ENCODE data around the gene FRMD8. TPM values are rescaled to one million over a fixed set of nuclear protein-coding genes. Genes with fewer than 3 reads are reported as not detected.
A peak's percentile ranks its signal among the peaks of the same experiment; 100 is the strongest.

FRMD8 gene
- total RNA-seq, 6 experiments from 2014 or later, result 7.7 to 17.1 (median 14.3) TPM

DNA sequence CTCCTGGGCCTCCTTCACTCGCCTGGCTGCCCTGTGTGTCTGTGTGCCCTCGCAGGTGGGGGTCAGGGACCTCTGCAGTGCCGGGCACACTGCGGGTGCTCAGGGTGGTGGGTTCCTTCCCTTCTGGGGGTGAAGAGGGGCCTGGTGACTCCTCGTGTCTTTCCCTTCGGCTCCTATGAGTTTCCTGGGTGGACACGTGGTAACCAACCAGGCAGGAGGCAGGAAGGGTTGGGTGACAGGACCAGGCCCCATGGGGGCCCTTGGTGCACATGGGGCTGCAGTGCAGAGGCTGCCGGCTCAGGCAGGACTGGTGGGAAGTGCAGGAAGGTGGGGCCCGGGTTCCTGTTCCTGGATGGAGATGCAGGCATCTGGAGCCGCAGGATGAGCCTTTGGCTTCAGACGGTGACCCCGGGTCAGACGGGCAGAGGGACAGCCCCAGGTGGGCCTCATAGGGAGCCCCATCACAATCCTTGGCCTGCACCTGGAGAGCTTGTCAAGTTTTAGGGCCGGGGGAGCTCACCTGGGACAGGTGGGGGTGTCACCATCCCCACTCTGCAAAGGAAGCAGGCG is 9.6 kb downstream of the FRMD8 start:
- Histone ChIP-seq H3K4me3 (no peak overlapping the region), H3K27me3 (no peaks in the 10 kb centered on the region), H3K9me3 (no peaks in the 10 kb centered on the region), H3K27ac (no peak overlapping the region), H3K36me3 (peaks cover 0 to 14% (median 6%) of the 10 kb centered on the region in 4 donors), H3K4me1 (no peaks in the 10 kb centered on the region)
- no peak for ATAC-seq
- no peak for TF ChIP-seq POLR2A (IDR thresholded peaks at IDR 0.05)
- TF ChIP-seq, protein P1, sequence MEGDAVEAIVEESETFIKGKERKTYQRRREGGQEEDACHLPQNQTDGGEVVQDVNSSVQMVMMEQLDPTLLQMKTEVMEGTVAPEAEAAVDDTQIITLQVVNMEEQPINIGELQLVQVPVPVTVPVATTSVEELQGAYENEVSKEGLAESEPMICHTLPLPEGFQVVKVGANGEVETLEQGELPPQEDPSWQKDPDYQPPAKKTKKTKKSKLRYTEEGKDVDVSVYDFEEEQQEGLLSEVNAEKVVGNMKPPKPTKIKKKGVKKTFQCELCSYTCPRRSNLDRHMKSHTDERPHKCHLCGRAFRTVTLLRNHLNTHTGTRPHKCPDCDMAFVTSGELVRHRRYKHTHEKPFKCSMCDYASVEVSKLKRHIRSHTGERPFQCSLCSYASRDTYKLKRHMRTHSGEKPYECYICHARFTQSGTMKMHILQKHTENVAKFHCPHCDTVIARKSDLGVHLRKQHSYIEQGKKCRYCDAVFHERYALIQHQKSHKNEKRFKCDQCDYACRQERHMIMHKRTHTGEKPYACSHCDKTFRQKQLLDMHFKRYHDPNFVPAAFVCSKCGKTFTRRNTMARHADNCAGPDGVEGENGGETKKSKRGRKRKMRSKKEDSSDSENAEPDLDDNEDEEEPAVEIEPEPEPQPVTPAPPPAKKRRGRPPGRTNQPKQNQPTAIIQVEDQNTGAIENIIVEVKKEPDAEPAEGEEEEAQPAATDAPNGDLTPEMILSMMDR (IDR thresholded peaks at IDR 0.05), result no peak
- intact Hi-C loops (cut with DNase I), result no loop called here
- no CpG with 5 or more reads among the region's 15 CpGs for WGBS (ENCODE audit: insufficient coverage, low coverage, low lambda C conversion rate, missing lambda C conversion rate)
- peak in 1 of 3 donors; percentile 45 for DNase-seq

DNA sequence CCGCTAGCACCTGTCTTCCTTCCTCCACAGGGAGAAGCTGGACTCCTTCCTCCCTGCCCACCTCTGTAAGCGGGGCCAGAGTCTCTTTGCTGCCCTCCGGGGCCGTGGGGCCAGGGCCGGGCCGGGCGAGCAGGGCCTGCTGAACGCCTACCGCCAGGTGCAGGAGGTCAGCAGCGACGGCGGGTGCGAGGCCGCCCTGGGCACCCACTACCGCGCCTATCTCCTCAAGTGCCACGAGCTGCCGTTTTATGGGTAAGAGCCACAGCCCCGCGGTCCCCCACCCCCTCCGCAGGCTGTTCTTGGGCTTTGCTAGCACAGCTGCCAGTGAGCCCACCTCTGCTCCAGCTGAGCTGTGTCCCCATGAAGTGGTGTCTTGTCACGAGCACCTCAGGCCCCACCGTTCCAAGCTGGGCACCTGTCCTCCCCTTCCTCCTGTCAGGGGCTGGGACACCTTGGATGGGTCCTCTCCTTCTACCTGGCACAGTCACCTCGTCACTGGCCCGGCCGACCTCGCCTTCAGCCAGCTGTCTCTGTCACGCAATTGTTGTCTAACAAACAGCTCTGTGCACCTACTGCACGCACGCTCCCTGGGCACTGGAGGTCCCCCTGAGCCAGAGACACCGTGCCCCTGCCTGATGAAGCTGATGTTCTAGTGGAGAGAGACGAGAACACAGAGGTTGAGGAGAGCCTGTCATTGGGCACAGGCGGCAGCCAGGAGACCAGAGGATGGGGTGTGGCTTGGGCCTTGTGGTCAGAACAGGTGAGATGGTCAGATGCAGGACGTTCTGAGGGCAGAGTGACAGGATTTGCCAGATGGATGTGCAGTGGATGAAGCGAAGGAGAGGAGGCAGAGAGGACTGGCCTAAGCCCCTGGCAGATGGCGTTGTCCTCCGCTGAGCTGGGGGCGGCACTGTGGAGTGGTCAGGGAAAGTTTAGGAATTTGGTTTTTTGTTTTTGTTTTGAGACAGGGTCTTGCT is 10.6 kb downstream of the FRMD8 start:
- ATAC-seq, result no peak
- no peaks in the 10 kb centered on the region for H3K9me3 ChIP-seq

DNA sequence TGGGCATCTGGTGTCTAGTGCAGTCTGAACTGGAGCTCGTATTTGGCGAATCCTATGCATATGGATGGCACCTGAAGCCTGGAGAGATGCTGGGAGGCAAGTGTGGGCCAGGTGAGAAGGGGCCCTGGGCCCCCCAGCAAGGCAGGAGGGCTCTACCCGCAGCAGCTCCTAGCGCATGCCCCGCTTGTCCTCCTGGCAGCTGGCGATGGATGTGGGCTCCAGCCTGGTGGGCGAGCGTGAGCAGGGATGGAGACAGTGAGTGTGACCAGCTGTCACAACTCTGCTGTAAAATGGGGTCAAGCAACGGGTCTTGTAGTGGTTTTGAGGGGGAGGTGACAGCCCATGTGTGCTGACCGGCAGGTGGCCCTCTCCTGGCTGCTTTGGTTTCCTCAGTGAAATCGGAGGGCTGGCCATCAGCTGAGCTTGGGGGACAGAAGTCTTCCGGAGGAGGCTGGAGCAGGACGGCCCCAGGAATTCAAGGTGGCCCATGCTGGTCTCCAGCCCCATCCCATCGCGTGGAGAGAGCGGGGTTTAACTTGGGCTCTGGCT is 12.0 kb downstream of the FRMD8 start:
- ATAC-seq (no peak), DNase-seq (no peak)
- intact Hi-C loops (cut with DNase I), result no loop called here
- TF ChIP-seq, protein P1 (IDR thresholded peaks at IDR 0.05), result no peak
- no peak for TF ChIP-seq POLR2A (IDR thresholded peaks at IDR 0.05)
- WGBS (ENCODE audit: insufficient coverage, low coverage, low lambda C conversion rate, missing lambda C conversion rate), result 83% methylated on average over 6 of the region's 16 CpGs
- Histone ChIP-seq H3K27me3 (no peaks in the 10 kb centered on the region), H3K27ac (no peak overlapping the region), H3K4me1 (peaks cover 0 to 12% (median 0%) of the 10 kb centered on the region in 4 donors), H3K4me3 (no peak overlapping the region), H3K36me3 (peaks cover 0 to 14% (median 6%) of the 10 kb centered on the region in 4 donors), H3K9me3 (no peaks in the 10 kb centered on the region)

More for the DNA sequence above, 10.6 kb downstream of the FRMD8 start:
- Histone ChIP-seq H3K27ac (no peak overlapping the region), H3K4me1 (peaks cover 0 to 3% (median 0%) of the 10 kb centered on the region in 4 donors), H3K36me3 (peaks cover 0 to 14% (median 6%) of the 10 kb centered on the region in 4 donors), H3K4me3 (no peak overlapping the region), H3K27me3 (no peaks in the 10 kb centered on the region)
- TF ChIP-seq, protein P1 (IDR thresholded peaks at IDR 0.05), result no peak
- TF ChIP-seq POLR2A (IDR thresholded peaks at IDR 0.05), result no peak
- DNase-seq, result no peak
- intact Hi-C loops (cut with DNase I), result no loop called here
- 94% methylated on average over 19 of the region's 38 CpGs for whole genome bisulfite sequencing (ENCODE audit: insufficient coverage, low coverage, low lambda C conversion rate, missing lambda C conversion rate)

DNA sequence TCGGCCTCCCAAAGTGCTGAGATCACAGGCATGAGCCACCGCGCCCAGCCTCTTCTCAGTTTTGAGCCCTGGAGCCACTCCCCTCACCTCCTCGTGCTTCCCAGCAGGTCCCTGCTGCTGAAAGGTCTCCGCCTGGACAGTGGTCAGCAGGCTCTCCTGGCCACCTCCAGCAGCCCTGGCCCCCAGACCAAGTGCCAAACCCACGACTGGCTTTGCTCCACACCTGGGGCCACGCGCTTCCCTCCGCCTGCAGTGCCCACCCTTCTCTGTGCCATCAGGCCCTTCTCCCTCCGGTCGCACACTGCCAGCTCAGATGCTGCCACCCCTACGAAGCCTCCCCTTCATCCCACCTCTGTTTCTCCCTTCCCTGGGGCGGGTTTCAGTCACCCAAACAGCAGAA is 12.8 kb downstream of the FRMD8 start:
- Histone ChIP-seq H3K36me3 (peaks cover 0 to 13% (median 5%) of the 10 kb centered on the region in 4 donors), H3K27ac (no peak overlapping the region), H3K4me3 (no peak overlapping the region), H3K27me3 (no peaks in the 10 kb centered on the region), H3K4me1 (peaks cover 0 to 12% (median 0%) of the 10 kb centered on the region in 4 donors), H3K9me3 (no peaks in the 10 kb centered on the region)
- intact Hi-C loops (cut with DNase I), result no loop called here
- 95% methylated on average over 7 of the region's 13 CpGs for WGBS (ENCODE audit: insufficient coverage, low coverage, low lambda C conversion rate, missing lambda C conversion rate)
- TF ChIP-seq POLR2A (IDR thresholded peaks at IDR 0.05), result no peak
- TF ChIP-seq, protein P1 (IDR thresholded peaks at IDR 0.05), result no peak
- DNase-seq (no peak), ATAC-seq (no peak)
